HepG2 (cell line): ENCODE measurements around the gene IL21R. TPM values are rescaled to one million over a fixed set of nuclear protein-coding genes. Genes with fewer than 3 reads are reported as not detected.

Experiments
- ARNTL ChIP-seq: sonication (generic); formaldehyde crosslinking; IDR thresholded peaks from 2 replicates; pipeline ENCODE4 v1.4.0; 2020; ENCODE audit warnings: mild to moderate bottlenecking, missing genetic modification reagents
- ATF7 ChIP-seq, 2 experiments: fragments of 450-650 bp in 1 of 2; sonication (generic) in 1 of 2; formaldehyde crosslinking in 1 of 2; IDR thresholded peaks; 2 replicates each; pipeline versions ENCODE4 v1.4.0 to v1.6.1; 2016 to 2020; ENCODE audit warnings: antibody characterized with exemption in 1 of 2, mild to moderate bottlenecking in 1 of 2, missing genetic modification reagents in 1 of 2
- BHLHE40 ChIP-seq: IDR thresholded peaks from 2 replicates; pipeline ENCODE4 v1.6.1; 2011; ENCODE audit warnings: low read length, improper control_type of control experiment
- FOXP1 ChIP-seq, 2 experiments: fragments of 450-650 bp in 1 of 2; IDR thresholded peaks; 2 replicates each; pipeline ENCODE4 v1.6.1; 2017 to 2018; ENCODE audit warnings: antibody characterized with exemption in 1 of 2
- JUND ChIP-seq: sonication (generic); formaldehyde crosslinking; IDR thresholded peaks from 2 replicates; pipeline ENCODE4 v1.8.0; 2022; ENCODE audit warnings: mild to moderate bottlenecking, missing genetic modification reagents
- MBNL3 ChIP-seq: fragments of 250-450 bp; sonication (Bioruptor Pico); conservative IDR thresholded peaks from 2 replicates; pipeline ENCODE4 v1.8.0; 2022; ENCODE audit warnings: mild to moderate bottlenecking, inconsistent platforms
- MTF2 ChIP-seq: sonication (generic); formaldehyde crosslinking; IDR thresholded peaks from 2 replicates; pipeline ENCODE4 v1.5.0; 2020; ENCODE audit warnings: missing genetic modification reagents, borderline replicate concordance
- ZKSCAN5 ChIP-seq: sonication (generic); formaldehyde crosslinking; IDR thresholded peaks from 2 replicates; pipeline ENCODE4 v1.5.1; 2020; ENCODE audit warnings: mild to moderate bottlenecking, missing genetic modification reagents
- polyA plus RNA-seq, 8 experiments: library from polyadenylated mRNA; depleted of rRNA in 3 of 8; stranded (reverse) in 7 of 8; unstranded in 1 of 8; fragments of >200 nt; fragmentation: Illumina TruSeq in 4 of 8; extraction: Trizol in 4 of 8; gene quantifications; 2 replicates each; pipeline versions ENCODE4 v1.2.1 to v1.2.3, GENCODE V29; 2011 to 2016; ENCODE audit warnings: low read depth in 4 of 8, missing spikeins in 1 of 8, mixed read lengths in 1 of 8; ENCODE audit not compliant: insufficient read depth in 1 of 8
- total RNA-seq, 5 experiments: library from RNA; depleted of rRNA; stranded (reverse); fragments of >200 nt; fragmentation: Illumina TruSeq; extraction: Trizol; gene quantifications; 2 replicates each; pipeline ENCODE4 v1.2.3, GENCODE V29; 2016; ENCODE audit warnings: low read depth in 1 of 5
- TF ChIP-seq, protein P1 (sequence below): sonication (generic); formaldehyde crosslinking; IDR thresholded peaks from 2 replicates; pipeline ENCODE4 v1.8.0; 2022; ENCODE audit warnings: mild to moderate bottlenecking, missing genetic modification reagents, moderate library complexity
- TF ChIP-seq, protein P2 (sequence below): IDR thresholded peaks from 2 replicates; pipeline ENCODE4 v1.6.1; 2016
- TF ChIP-seq, protein P3 (sequence below): sonication (generic); formaldehyde crosslinking; IDR thresholded peaks from 2 replicates; pipeline ENCODE4 v1.8.0; 2022; ENCODE audit warnings: missing genetic modification reagents, low read depth, mild to moderate bottlenecking, borderline replicate concordance
- TF ChIP-seq, protein P4 (sequence below): fragments of 450-650 bp; IDR thresholded peaks from 2 replicates; pipeline ENCODE4 v1.6.1; 2016

IL21R gene
- total and polyA plus RNA-seq, 2 of the 13 experiments (the other 11 are each of a cell fraction or from before 2014, with no cell fraction given), result 0.49 to 0.64 TPM

DNA sequence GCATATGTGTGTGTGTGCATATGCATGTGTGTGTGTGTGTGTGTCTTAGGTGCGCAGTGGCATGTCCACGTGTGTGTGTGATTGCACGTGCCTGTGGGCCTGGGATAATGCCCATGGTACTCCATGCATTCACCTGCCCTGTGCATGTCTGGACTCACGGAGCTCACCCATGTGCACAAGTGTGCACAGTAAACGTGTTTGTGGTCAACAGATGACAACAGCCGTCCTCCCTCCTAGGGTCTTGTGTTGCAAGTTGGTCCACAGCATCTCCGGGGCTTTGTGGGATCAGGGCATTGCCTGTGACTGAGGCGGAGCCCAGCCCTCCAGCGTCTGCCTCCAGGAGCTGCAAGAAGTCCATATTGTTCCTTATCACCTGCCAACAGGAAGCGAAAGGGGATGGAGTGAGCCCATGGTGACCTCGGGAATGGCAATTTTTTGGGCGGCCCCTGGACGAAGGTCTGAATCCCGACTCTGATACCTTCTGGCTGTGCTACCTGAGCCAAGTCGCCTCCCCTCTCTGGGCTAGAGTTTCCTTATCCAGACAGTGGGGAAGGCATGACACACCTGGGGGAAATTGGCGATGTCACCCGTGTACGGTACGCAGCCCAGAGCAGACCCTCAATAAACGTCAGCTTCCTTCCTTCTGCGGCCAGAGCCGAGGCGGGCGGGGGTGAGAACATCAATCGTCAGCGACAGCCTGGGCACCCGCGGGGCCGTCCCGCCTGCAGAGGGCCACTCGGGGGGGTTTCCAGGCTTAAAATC lies 47.6 kb downstream of the IL21R start (continued):
- TF ChIP-seq BHLHE40 (peak; percentile 89), MTF2 (CRISPR knock-in tag) (peak; percentile 10; the same call in 1 of the 2 replicates), ATF7 (IDR thresholded peaks at IDR 0.05) (peak; percentile 16; the same call in 1 of the 2 replicates), ATF7 (CRISPR knock-in tag; IDR thresholded peaks at IDR 0.05) (no peak), FOXP1 (IDR thresholded peaks at IDR 0.05) (peak; percentile 82), FOXP1 (CRISPR knock-in tag; IDR thresholded peaks at IDR 0.05) (peak; percentile 22; the same call in 1 of the 2 replicates), JUND (CRISPR knock-in tag) (peak; percentile 55; the same call in 1 of the 2 replicates), ZKSCAN5 (CRISPR knock-in tag) (no peak), ARNTL (CRISPR knock-in tag) (peak; percentile 68; the same call in 1 of the 2 replicates), MBNL3 (CRISPR knock-in tag) (no peak)
- TF ChIP-seq, protein P1, sequence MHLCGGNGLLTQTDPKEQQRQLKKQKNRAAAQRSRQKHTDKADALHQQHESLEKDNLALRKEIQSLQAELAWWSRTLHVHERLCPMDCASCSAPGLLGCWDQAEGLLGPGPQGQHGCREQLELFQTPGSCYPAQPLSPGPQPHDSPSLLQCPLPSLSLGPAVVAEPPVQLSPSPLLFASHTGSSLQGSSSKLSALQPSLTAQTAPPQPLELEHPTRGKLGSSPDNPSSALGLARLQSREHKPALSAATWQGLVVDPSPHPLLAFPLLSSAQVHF (CRISPR knock-in tag), result no peak
- TF ChIP-seq, protein P2, sequence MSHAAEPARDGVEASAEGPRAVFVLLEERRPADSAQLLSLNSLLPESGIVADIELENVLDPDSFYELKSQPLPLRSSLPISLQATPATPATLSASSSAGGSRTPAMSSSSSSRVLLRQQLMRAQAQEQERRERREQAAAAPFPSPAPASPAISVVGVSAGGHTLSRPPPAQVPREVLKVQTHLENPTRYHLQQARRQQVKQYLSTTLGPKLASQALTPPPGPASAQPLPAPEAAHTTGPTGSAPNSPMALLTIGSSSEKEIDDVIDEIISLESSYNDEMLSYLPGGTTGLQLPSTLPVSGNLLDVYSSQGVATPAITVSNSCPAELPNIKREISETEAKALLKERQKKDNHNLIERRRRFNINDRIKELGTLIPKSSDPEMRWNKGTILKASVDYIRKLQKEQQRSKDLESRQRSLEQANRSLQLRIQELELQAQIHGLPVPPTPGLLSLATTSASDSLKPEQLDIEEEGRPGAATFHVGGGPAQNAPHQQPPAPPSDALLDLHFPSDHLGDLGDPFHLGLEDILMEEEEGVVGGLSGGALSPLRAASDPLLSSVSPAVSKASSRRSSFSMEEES, result no peak
- TF ChIP-seq, protein P3, sequence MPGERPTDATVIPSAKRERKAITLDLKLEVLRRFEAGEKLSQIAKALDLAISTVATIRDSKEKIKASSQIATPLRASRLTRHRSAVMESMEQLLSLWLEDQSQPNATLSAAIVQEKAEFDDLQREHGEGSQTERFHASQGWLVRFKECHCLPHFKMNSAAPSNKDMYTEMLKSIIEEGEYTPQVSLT (CRISPR knock-in tag), result no peak
- TF ChIP-seq, protein P4, sequence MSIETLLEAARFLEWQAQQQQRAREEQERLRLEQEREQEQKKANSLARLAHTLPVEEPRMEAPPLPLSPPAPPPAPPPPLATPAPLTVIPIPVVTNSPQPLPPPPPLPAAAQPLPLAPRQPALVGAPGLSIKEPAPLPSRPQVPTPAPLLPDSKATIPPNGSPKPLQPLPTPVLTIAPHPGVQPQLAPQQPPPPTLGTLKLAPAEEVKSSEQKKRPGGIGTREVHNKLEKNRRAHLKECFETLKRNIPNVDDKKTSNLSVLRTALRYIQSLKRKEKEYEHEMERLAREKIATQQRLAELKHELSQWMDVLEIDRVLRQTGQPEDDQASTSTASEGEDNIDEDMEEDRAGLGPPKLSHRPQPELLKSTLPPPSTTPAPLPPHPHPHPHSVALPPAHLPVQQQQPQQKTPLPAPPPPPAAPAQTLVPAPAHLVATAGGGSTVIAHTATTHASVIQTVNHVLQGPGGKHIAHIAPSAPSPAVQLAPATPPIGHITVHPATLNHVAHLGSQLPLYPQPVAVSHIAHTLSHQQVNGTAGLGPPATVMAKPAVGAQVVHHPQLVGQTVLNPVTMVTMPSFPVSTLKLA, result peak; percentile 94
